Activated naive CD4-positive, alpha-beta T cell treated with anti-CD3 and anti-CD28 coated beads, Interleukin-2, amount 50 U/mL, for 16 hours (primary cell): Measurements from ENCODE around the gene EFCAB14.
"Not testable (repeated sequence)": the region's sequence is repeated elsewhere in the genome, so short reads cannot be mapped to it uniquely, and the experiment has no call there.

Source experiments
- DNase-seq: peaks from one replicate; pipeline ENCODE4 v3.0.0-alpha.2; 2020

EFCAB14 gene

DNA sequence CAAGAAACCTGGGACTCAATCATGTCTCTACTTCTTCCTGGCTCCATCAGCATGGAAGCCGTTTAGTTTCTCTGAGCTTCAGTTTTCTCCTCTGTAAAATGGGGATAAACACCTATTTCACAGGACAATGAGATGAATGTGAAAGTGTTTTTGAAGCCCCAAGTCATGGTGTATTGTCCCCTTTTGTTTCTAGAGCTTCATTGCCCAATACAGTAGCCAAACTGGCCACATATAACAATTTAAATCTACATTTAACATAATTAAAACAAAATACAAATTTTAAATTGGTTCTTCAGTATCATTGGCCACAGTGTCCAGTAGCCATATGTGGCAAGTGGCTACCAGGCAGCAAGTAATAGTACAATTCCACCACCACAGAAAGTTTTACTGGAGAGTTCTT lies 2.3 kb upstream of the EFCAB14 start:
- DNase-seq: no peak

DNA sequence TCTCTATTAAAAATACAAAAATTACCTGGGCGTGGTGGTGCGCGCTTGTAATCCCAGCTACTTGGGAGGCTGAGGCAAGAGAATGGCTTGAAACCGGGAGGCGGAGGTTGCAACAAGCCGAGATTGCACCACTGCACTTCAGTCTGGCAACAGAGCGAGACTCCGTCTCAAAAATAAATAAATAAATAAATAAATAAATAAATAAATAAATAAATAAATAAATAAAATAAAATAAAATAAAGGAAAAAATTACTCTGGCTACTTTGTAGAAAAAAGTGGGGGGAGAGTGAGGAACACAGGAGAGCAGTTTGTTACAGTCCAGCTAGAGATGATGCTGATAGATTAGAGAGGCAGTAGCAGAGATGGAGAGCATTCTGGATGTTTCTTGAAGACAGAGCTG lies 1.4 kb upstream of the EFCAB14 start:
- DNase-seq: not testable (repeated sequence)

DNA sequence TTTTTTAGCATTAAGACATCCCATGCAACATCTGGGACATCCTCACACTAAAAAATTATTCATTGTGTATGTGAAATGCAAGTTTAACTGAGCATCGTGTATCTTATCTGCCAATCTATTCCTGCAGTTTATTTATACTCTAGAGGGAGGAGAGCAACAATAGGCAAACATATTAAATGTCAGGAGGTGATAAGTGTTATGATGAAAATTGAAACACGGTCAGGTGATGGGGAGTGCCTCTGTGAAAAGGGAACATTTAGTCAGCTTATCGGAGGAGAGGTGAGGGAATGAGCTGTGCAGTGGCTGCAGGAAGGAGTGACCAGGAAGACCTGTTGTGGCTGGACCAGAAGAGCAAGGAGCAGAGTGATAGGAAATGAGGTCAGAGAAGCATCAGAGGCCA lies 775 bp upstream of the EFCAB14 start:
- DNase-seq: no peak

DNA sequence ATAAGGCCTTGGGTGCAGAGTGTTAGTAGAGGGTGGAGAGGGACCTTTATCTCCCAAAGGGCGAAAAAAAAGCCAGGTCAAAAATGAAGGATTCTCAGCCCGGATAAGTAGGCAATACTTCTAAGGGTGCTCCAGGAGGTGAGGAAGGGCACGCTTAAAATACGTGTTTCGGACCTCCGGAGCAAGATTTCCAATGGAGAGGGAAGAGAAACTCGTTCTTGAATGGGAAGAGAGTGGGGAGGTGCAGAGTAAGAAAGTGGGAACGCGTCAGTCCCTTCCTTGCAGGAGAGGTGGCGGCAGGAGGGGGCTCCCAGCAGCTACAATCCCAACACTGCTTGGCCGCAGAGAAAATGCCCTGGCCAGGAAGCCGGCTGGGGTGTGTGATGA lies 581 bp downstream of the EFCAB14 start:
- DNase-seq: no peak

DNA sequence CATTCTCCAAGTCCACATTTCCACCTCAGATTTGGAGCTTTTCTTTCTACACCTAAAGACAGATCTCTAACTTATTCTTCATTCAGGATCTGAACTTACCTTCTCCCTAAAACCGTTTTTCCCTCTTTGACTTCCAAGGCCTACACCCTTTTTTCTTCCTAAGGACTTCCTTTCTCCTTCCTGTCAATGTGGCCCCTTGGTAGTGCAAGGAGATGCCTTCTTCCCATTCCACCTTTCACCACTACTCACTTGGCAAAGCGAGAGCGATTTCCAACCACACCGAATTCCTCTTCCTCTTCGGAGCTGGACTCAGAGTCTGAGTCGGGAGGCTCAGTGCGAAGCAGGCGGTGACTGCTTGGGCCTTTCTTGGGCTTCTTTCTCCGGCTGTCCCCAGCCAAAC lies 1.3 kb downstream of the EFCAB14 start:
- no peak for DNase-seq

DNA sequence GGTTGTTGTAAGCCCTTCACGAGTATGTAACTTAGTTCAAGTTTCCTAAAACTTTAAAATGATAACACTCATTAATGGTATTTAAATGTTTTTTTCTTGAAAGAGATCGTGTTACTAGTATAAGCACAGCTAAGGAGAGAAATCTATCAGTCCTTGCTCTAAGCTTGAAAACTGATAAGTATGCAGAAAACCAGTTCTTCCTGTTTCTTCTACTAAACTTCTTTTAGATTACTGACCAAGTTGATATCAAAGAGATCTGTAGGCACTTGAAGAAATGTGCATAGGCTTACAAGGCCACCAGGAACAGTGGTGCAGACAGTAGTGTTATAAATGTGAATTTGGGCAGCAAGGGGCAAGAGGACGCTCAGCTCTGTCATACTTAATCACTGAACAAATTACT lies 3.9 kb downstream of the EFCAB14 start:
- no peak for DNase-seq

DNA sequence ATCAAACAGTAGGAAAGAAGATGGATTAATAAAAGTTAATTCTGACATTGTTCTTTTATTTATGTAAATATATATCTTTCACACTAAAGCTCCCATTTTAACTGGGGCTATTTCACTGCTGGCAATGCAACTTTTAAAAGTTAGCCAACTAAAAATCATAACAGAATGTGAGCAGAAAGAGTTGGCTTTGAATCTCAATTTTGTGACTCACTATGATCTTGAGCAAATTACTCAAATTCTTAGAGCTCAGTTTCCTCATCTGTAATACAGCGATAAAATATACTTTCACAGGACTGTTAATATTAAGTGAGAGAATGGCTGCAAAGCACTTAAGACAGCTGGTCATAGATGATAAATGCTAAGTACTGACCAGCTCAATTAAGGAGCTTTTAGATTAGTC lies 10.8 kb downstream of the EFCAB14 start:
- DNase-seq: no peak

DNA sequence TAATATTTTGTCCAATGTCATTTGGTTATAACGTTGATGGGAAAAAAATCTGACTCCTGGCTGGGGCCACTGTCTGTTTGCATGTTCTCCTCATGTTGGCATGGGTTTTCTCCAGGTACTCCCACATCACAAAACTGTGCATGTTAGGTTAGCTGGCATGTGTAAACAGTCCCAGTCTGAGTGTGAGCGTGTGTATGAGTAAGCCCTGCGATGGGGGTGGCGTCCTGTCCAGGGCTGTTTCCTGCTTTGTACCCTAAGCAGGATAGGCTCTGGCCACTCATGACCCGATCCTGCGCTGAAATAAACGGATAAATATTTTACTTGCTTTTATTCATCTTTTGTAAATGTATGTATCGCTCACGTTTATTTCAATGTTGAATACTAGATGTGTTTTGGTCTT lies 13.5 kb downstream of the EFCAB14 start:
- DNase-seq: no peak

DNA sequence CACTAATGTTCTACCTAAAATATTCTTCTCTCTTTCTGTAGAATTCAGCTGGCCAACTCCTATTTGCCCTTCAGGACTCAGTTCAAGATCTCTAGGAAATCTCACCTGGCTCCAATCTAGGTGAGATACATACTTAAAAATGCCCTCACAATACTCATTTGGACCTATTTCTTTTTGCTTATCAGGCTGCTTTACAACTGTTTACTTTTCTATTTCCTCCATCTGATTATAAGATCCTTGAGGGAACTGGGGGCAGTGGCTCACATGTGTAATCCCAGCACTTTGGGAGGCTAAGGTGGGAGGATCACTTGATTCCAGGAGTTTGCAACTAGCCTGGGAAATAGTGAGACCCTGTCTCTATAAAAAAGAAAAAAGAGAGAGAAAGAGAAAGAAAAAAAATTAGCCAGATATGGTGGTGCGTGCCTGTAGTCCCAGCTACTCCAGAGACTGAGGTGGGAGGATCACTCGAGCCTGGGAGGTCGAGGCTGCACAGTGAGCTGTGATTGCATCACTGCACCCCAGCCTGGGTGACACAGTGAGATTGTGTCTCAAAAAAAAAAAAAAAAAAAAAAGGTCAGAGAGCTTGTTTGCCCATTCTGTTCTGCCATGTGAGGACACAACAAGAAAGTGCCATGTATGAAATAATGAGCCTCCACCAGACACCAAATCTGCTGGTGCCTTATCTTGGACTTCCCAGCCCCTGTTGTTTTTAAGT lies 14.8 kb downstream of the EFCAB14 start:
- DNase-seq: no peak

DNA sequence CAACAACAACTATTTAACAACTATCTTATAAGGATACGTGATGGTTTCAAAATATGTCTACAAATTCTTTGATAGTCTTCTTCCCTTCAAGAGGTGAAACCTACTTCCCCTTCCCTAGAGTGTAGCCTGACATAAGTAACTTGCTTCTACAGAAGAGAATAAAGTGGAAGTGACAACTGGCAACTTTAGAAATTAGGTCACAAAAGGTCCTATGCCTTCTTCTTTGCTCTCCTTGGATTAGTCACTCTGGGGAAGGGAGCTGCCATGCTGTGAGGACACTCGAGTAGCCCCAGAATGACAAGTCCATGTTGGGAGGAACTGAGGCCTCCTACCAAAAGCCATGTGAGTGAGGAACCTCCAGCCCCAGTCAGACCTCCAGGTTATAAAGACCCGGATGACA lies 19.2 kb downstream of the EFCAB14 start:
- DNase-seq: no peak

DNA sequence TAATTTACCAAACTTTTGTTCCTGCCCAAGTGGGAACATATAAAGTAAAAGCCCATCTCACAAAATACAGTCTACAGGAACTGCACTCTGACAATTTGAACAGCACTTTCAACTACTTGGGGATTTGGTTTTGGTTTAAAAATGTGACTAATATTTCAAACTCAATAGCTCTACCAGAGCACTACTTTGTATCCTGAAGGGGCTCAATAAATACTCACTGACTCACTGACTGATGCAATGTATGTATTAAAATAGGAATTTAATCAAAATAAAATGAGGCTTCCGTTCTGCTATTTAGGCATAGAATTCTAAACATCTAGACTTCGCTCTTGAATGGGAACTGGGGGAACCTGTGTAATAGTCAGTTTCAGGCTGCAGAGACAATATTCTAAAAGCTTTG lies 21.9 kb downstream of the EFCAB14 start:
- no peak for DNase-seq

DNA sequence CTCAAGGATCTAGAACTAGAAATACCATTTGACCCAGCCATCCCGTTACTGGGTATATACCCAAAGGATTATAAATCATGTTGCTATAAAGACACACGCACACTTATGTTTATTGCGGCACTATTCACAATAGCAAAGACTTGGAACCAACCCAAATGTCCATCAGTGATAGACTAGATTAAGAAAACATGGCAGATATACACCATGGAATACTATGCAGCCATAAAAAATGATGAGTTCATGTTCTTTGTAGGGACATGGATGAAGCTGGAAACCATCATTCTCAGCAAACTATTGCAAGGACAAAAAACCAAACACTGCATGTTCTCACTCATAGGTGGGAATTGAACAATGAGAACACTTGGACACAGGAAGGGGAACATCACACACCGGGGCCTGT lies 24.2 kb downstream of the EFCAB14 start:
- DNase-seq: not testable (repeated sequence)

DNA sequence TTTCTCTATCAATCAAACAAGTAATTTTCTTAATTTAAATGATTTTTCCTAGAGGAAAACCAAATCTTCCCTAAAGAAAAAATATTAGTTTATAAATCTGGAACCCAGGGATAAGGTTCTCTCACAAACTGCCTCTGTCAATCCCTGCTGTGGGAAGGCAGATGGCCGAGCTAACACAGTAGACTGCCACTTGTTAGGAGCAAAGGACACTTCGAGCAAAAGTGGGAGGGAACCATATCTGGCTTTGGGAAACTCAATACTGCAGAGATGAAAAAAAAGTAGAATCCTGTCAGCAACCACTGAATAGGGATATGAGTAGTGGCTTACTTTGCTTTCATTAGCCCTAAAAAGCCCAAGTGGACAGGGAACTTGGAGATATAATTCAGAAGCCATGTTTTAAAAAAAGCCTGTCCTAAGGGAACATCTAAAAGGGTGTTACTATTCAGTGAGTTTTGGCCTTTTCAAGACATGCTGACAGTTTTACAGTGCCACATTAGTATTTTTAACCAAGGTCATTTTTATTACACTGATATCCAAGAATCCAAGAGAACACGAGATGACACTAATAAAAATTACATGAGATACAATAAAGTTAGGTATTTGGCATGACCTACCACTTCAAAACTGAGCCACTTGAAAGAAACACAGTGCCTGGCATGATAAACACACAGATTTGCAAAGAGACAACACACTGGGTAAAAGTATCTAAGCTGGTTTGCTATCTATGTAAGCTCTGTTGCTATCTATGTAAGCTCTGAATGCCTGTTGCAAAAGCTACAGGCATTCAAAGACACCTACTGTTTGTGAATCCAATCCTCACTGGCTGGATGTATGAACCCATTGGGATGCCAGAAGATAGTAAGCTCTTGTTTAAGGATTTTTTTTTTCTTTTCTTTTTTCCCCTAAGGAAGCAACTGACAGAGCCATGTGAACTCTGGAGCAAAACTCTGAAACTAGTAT lies 25.8 kb downstream of the EFCAB14 start:
- no peak for DNase-seq

DNA sequence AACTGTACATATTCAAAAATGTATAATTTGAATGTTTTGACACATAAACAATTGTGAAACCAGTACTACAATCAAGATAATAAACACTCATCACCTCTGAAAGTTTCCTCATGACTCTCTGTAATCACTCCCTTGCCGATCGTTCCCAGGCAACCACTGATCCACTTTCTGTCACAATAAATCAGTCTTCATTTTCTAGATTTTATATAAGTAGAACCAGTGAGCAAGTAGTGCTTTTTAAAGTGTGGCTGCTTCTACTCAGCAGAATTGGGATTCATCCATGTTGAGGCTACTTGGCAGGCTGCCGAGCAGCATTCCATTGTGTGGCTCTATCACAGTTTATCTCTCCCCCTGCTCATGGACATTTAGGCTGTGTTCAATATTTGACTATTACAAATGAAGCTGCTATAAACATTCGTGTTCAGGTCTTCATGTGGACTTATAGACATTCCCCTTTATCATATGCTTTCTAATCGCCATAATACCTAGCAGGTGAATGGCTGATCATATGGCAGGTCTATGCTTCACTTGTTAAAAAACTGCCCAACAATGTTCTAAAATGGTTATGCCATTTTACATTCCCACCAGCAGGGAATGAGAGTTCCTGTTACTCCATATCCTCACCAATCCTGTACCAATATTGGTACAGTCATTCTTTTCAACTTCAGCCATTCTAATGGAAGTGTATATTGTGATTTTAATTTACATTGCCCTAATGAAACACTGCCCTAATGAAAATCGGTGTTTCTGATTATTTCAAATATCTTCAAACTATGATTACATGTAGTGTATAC lies 26.7 kb downstream of the EFCAB14 start:
- no peak for DNase-seq

DNA sequence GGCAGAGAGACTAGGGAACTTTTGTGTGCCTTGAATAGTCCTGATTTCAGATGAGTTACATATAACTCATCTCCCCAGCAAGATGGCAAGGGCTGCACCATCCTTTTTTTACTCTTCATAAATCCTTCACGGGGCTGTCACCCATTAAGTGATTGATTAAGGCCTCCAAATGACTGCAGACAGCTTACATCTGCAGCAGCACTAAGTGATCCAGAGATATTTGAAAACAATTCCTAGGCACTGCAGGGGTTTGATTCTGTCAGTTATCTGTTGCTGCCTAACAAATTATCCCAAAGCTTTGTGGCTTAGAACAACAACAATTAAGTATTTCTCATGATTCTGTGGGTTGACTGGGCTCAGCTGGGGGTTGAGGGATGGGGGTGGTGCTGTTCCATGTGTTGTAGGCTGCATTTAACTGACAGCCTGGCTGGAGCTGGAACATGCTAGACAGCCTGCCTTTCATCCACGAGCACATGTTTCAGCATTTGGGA lies 27.9 kb downstream of the EFCAB14 start:
- no peak for DNase-seq

DNA sequence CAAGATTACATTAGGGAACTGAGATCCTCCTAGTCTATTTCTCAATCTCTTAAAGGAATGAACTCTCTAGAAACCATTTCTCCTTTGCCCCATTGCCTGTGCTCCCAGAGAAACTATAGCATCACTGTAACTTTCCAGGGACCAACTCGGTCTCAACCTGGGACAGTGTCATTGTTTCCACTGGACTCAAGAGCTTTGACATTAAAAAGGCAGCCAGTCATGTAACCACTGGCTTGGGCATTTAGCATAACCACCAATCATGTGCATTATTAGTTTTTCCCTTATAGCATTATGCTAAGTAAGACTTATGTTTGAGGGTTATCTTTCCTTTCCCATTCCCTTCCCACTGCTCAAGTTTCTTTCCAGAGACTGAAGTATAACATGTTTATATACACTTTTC lies 29.0 kb downstream of the EFCAB14 start:
- no peak for DNase-seq

DNA sequence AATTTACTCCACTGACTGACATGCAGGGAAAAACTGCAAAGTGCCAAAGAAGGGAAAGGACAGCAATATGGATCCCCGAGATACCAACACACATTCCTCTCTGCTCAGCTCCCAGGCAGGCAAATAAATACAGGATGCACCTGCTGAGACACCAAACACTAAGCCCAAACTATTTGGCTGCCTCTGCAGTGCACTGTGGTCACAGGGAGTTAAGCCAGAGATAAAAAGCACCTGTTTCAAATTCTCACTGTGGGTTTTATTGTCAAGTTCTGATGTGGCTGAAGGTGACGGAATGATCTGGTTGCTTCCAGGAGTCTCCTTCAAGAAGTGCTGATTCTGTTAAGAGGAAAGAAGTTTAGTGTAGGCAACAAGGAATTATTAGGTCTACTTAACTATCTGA lies 29.6 kb downstream of the EFCAB14 start:
- no peak for DNase-seq

DNA sequence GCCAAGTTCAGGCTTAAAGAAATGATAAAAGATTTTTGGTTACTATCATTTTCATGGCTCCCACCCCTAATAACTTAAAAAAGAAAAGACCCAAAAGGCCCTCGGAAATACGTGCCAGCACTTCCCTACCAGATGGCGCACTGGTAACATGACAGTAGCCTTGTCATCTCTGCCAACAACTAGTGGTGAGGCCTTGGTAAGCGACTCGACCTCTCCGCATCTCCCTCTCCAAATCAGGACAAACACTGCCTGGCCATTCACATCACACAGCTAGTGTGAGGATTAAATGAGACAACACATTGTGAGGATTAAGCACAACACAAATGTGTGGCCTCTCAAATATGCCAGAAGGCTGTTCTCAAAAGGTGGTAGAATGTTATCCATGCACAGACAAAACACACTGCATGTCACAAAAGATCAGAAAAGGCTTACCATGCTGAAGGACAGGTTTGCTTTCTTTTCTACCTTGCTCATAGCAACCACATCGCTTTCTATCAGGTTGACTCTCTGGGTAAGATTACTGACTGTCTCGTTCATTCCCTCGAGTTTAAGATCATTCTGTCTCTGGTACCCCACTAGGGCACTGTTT lies 30.9 kb downstream of the EFCAB14 start:
- DNase-seq: no peak

DNA sequence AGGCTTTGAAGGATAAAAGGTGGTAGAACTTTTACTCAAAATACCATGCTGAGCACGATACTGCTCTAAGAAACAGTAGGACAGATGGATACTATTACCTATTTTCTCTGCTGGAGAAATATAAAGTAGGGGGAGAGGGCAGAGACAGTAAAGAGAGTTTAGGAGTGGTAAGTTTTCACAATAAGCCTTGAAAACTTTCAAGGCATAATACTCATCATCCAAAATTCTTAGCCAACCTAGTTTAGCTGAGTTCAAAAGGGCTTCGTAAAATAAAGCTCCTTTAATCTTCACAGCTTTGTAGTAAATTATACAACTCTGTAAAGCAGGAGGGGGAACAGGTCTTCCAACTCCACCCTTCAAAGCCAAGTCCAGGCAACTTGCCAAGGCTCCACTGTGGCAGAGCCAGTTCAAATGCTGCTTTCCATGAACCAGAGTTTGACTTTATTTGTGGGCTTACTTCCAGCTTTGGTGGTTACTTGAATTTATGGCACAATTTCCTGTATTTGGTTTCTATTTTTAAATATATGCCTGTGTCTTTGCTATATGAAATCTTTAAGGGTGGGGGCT lies 31.7 kb downstream of the EFCAB14 start:
- DNase-seq: no peak

DNA sequence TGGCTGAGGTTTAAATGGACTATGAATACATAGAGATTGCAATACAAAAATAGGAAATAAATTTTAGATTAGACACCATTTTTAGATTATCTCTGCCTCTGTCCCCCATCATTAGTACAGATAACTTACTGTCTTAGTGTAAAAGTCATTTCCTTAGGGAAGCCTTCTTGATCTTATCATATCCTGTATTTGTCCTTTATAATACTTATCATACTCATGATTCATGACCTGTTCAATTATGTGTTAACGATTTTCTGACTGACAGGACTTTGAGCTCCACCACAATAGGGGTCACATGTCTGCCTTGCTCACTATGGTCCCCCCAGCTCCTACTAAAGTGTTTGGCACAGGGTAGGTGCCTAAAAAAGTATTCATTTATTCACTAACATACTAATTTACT lies 32.7 kb downstream of the EFCAB14 start:
- DNase-seq: no peak

DNA sequence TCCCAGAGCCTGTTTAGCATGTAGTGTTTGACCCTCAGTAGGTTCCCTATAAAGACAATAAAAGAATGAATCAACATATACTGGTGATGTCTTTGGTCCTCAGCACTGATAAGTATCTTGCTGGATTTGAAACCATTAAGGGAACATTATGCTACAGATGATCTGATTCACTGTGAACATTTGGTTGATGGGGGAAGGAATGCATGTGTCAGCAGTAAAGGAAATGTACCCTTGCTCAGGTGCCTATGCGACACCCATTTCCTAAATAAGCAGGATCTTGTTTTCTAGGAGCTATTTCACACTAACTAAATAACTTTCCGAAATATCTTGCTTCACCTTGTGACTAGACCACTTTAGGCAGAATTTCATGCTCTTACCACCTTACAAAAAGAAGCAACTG lies 34.2 kb downstream of the EFCAB14 start:
- DNase-seq: no peak

DNA sequence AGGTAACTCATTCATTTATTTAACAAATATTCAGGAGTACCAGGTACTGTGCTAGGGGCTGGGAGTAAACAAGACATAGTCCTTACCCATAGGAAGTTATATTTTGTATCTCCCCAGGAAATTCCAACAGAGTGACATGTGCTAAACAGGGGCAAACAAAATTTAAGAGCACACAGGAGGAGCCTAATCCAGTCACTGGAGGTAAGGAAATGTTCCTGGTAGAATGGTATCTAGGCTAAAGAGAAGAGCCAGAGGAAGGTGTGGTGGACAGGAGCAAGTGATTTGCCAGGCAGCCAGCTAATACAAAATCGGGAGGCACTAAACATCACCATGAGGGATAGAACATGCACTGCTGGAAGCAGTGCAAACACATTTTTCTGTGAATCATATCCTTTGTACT lies 36.9 kb downstream of the EFCAB14 start:
- DNase-seq: no peak
